ENCODE measurements around the gene CARS1. TPM values are rescaled to one million over a fixed set of nuclear protein-coding genes. Genes with fewer than 3 reads are reported as not detected.
"Not testable (repeated sequence)": the region's sequence is repeated elsewhere in the genome, so short reads cannot be mapped to it uniquely, and the experiment has no call there.

CARS1 gene
- polyA plus RNA-seq, 4 donors = 25.2 to 26.2 (median 25.9) TPM

GRCh38 chr11:3090096-3090901 lies 33.1 kb upstream of the CARS1 start:
- DNase-seq (ENCODE audit: low read depth in 4 of 4, low spot score in 3 of 4) = no peak

GRCh38 chr11:3089236-3090061 lies 32.2 kb upstream of the CARS1 start:
- DNase-seq (ENCODE audit: low read depth in 4 of 4, low spot score in 3 of 4) = no peak

- DNase-seq (ENCODE audit: low read depth in 4 of 4, low spot score in 3 of 4) = no peak
Measured at GRCh38 chr11:3088806-3089205, 31.6 kb upstream of the CARS1 start.

- DNase-seq (ENCODE audit: low read depth in 4 of 4, low spot score in 3 of 4) = no peak
Measured at GRCh38 chr11:3087821-3088800, 30.9 kb upstream of the CARS1 start.

- no peak for DNase-seq (ENCODE audit: low read depth in 4 of 4, low spot score in 3 of 4)
Measured at GRCh38 chr11:3087373-3087772, 30.1 kb upstream of the CARS1 start.

- DNase-seq (ENCODE audit: low read depth in 4 of 4, low spot score in 3 of 4) = no peak
Measured at GRCh38 chr11:3086671-3087150, 29.5 kb upstream of the CARS1 start.

GRCh38 chr11:3086114-3086513 lies 28.9 kb upstream of the CARS1 start:
- no peak for DNase-seq (ENCODE audit: low read depth in 4 of 4, low spot score in 3 of 4)

GRCh38 chr11:3085052-3085451 lies 27.8 kb upstream of the CARS1 start:
- no peak for DNase-seq (ENCODE audit: low read depth in 4 of 4, low spot score in 3 of 4)

- no peak for DNase-seq (ENCODE audit: low read depth in 4 of 4, low spot score in 3 of 4)
Measured at GRCh38 chr11:3083321-3083720, 26.1 kb upstream of the CARS1 start.

- DNase-seq (ENCODE audit: low read depth in 4 of 4, low spot score in 3 of 4) = no peak
Measured at GRCh38 chr11:3081386-3081751, 24.1 kb upstream of the CARS1 start.

- DNase-seq (ENCODE audit: low read depth in 4 of 4, low spot score in 3 of 4) = no peak
Measured at GRCh38 chr11:3080733-3081385, 23.6 kb upstream of the CARS1 start.

GRCh38 chr11:3080104-3080503 lies 22.9 kb upstream of the CARS1 start:
- DNase-seq (ENCODE audit: low read depth in 4 of 4, low spot score in 3 of 4) = no peak

GRCh38 chr11:3077846-3078440 lies 20.7 kb upstream of the CARS1 start:
- no peak for DNase-seq (ENCODE audit: low read depth in 4 of 4, low spot score in 3 of 4)

GRCh38 chr11:3077189-3077836 lies 20.1 kb upstream of the CARS1 start:
- DNase-seq (ENCODE audit: low read depth in 4 of 4, low spot score in 3 of 4) = no peak

GRCh38 chr11:3074912-3075589 lies 17.8 kb upstream of the CARS1 start:
- DNase-seq (ENCODE audit: low read depth in 4 of 4, low spot score in 3 of 4) = no peak

- no peak for DNase-seq (ENCODE audit: low read depth in 4 of 4, low spot score in 3 of 4)
Measured at GRCh38 chr11:3073029-3073435, 15.8 kb upstream of the CARS1 start.

- DNase-seq (ENCODE audit: low read depth in 4 of 4, low spot score in 3 of 4) = no peak
Measured at GRCh38 chr11:3069425-3069824, 12.2 kb upstream of the CARS1 start.

GRCh38 chr11:3066308-3066707 lies 9.1 kb upstream of the CARS1 start:
- DNase-seq (ENCODE audit: low read depth in 4 of 4, low spot score in 3 of 4) = not testable (repeated sequence)

- DNase-seq (ENCODE audit: low read depth in 4 of 4, low spot score in 3 of 4) = not testable (repeated sequence)
Measured at GRCh38 chr11:3064709-3065108, 7.5 kb upstream of the CARS1 start.
